Osteocyte (in vitro differentiated cells): ENCODE results near the gene RBPJ. TPM values are rescaled to one million over a fixed set of nuclear protein-coding genes. Genes with fewer than 3 reads are reported as not detected.
A peak's percentile ranks its signal among the peaks of the same experiment; 100 is the strongest.

Experiments used
- DNase-seq: peaks from one replicate; pipeline ENCODE4 v3.0.0; 2021; ENCODE audit warnings: mixed read lengths; ENCODE audit not compliant: unreplicated experiment; ENCODE audit errors: extremely low spot score
- H3K27ac Mint-ChIP-seq: one replicate; pipeline ENCODE4 v1.8.0; 2021; ENCODE audit warnings: mild to moderate bottlenecking, mixed read lengths; ENCODE audit not compliant: unreplicated experiment
- H3K27me3 Mint-ChIP-seq: one replicate; pipeline ENCODE4 v1.8.0; 2021; ENCODE audit warnings: mixed read lengths; ENCODE audit not compliant: unreplicated experiment
- H3K36me3 Mint-ChIP-seq: one replicate; pipeline ENCODE4 v1.8.0; 2021; ENCODE audit warnings: mixed read lengths; ENCODE audit not compliant: unreplicated experiment
- H3K4me1 Mint-ChIP-seq: one replicate; pipeline ENCODE4 v1.8.0; 2021; ENCODE audit warnings: mixed read lengths; ENCODE audit not compliant: unreplicated experiment
- H3K4me3 Mint-ChIP-seq: one replicate; pipeline ENCODE4 v1.8.0; 2021; ENCODE audit warnings: mild to moderate bottlenecking, moderate library complexity, mixed read lengths; ENCODE audit not compliant: unreplicated experiment
- H3K9me3 Mint-ChIP-seq: one replicate; pipeline ENCODE4 v1.8.0; 2021; ENCODE audit warnings: mixed read lengths; ENCODE audit not compliant: unreplicated experiment
- total RNA-seq: library from RNA; stranded (reverse); gene quantifications from 2 replicates; pipeline ENCODE4 v1.2.1, GENCODE V29; 2021
- TF ChIP-seq, protein P1 (sequence below): fragments of 200-600 bp; sonication (generic); IDR thresholded peaks from 2 replicates; pipeline ENCODE4 v1.5.0; 2021; ENCODE audit warnings: antibody characterized with exemption, mild to moderate bottlenecking, moderate library complexity

The RBPJ gene
- total RNA-seq, 1 donor from 2014 or later = 79.8 TPM

- Mint-ChIP-seq H3K4me1 (peaks cover 4% of the 10 kb centered on the region), H3K27ac (peak overlapping the region; percentile 1), H3K9me3 (no peaks in the 10 kb centered on the region), H3K36me3 (peaks cover 21% of the 10 kb centered on the region), H3K27me3 (no peaks in the 10 kb centered on the region), H3K4me3 (no peak overlapping the region)
- DNase-seq = no peak
- TF ChIP-seq, protein P1, sequence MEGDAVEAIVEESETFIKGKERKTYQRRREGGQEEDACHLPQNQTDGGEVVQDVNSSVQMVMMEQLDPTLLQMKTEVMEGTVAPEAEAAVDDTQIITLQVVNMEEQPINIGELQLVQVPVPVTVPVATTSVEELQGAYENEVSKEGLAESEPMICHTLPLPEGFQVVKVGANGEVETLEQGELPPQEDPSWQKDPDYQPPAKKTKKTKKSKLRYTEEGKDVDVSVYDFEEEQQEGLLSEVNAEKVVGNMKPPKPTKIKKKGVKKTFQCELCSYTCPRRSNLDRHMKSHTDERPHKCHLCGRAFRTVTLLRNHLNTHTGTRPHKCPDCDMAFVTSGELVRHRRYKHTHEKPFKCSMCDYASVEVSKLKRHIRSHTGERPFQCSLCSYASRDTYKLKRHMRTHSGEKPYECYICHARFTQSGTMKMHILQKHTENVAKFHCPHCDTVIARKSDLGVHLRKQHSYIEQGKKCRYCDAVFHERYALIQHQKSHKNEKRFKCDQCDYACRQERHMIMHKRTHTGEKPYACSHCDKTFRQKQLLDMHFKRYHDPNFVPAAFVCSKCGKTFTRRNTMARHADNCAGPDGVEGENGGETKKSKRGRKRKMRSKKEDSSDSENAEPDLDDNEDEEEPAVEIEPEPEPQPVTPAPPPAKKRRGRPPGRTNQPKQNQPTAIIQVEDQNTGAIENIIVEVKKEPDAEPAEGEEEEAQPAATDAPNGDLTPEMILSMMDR = no peak
These were observed 91.9 kb downstream of the RBPJ start for GRCh38 chr4:26412381-26413372.

- Mint-ChIP-seq H3K36me3 (peaks cover 19% of the 10 kb centered on the region), H3K27ac (no peak overlapping the region), H3K9me3 (no peaks in the 10 kb centered on the region), H3K4me1 (peaks cover 6% of the 10 kb centered on the region), H3K27me3 (no peaks in the 10 kb centered on the region), H3K4me3 (no peak overlapping the region)
- TF ChIP-seq, protein P1 = no peak
- DNase-seq = no peak
These were observed 92.8 kb downstream of the RBPJ start for GRCh38 chr4:26413582-26413981.

- no peaks in the 10 kb centered on the region for H3K9me3 Mint-ChIP-seq
- TF ChIP-seq, protein P1 = no peak
- H3K4me3 Mint-ChIP-seq = no peak overlapping the region
These were observed 97.3 kb downstream of the RBPJ start for GRCh38 chr4:26418107-26418506.

GRCh38 chr4:26418850-26419249 is 98.0 kb downstream of the RBPJ start:
- Mint-ChIP-seq H3K4me1 (peaks cover 21% of the 10 kb centered on the region), H3K27me3 (no peaks in the 10 kb centered on the region), H3K36me3 (peaks cover 37% of the 10 kb centered on the region), H3K4me3 (no peak overlapping the region), H3K9me3 (no peaks in the 10 kb centered on the region), H3K27ac (no peak overlapping the region)
- no peak for DNase-seq
- TF ChIP-seq, protein P1 = no peak

More at GRCh38 chr4:26418107-26418506, 97.3 kb downstream of the RBPJ start:
- Mint-ChIP-seq H3K27ac (no peak overlapping the region), H3K36me3 (peaks cover 36% of the 10 kb centered on the region), H3K4me1 (peaks cover 21% of the 10 kb centered on the region), H3K27me3 (no peaks in the 10 kb centered on the region)
- DNase-seq = no peak

GRCh38 chr4:26420438-26420837 is 99.6 kb downstream of the RBPJ start:
- Mint-ChIP-seq H3K4me3 (no peak overlapping the region), H3K9me3 (no peaks in the 10 kb centered on the region), H3K4me1 (peaks cover 21% of the 10 kb centered on the region), H3K27me3 (no peaks in the 10 kb centered on the region), H3K27ac (peak overlapping the region; percentile 67), H3K36me3 (peaks cover 38% of the 10 kb centered on the region)
- TF ChIP-seq, protein P1 = no peak
- no peak for DNase-seq
